D721Med (cell line): ENCODE results near the gene MMP3.

Experiments
- DNase-seq: peaks from one replicate; pipeline ENCODE4 v3.0.0; 2011; ENCODE audit warnings: low spot score; ENCODE audit not compliant: insufficient read length
- FAIRE-seq: peaks from 2 replicates; lab custom pipeline; 2011; peaks lifted over from hg19 to GRCh38; lab: Jason Lieb, UNC
- TF ChIP-seq, protein P1 (sequence below): IDR thresholded peaks from 2 replicates; pipeline ENCODE4 v1.5.1; 2012; ENCODE audit warnings: mild to moderate bottlenecking, control low read depth; ENCODE audit not compliant: insufficient read depth; ENCODE audit errors: missing control alignments

Gene MMP3

GRCh38 chr11:102793677-102794290, 49.6 kb downstream of the MMP3 start:
- TF ChIP-seq, protein P1, sequence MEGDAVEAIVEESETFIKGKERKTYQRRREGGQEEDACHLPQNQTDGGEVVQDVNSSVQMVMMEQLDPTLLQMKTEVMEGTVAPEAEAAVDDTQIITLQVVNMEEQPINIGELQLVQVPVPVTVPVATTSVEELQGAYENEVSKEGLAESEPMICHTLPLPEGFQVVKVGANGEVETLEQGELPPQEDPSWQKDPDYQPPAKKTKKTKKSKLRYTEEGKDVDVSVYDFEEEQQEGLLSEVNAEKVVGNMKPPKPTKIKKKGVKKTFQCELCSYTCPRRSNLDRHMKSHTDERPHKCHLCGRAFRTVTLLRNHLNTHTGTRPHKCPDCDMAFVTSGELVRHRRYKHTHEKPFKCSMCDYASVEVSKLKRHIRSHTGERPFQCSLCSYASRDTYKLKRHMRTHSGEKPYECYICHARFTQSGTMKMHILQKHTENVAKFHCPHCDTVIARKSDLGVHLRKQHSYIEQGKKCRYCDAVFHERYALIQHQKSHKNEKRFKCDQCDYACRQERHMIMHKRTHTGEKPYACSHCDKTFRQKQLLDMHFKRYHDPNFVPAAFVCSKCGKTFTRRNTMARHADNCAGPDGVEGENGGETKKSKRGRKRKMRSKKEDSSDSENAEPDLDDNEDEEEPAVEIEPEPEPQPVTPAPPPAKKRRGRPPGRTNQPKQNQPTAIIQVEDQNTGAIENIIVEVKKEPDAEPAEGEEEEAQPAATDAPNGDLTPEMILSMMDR: no peak
- FAIRE-seq: no peak
- no peak for DNase-seq

- FAIRE-seq: no peak
- TF ChIP-seq, protein P1: no peak
- DNase-seq: no peak
Observed at GRCh38 chr11:102792604-102793003, 50.8 kb downstream of the MMP3 start.

DNA sequence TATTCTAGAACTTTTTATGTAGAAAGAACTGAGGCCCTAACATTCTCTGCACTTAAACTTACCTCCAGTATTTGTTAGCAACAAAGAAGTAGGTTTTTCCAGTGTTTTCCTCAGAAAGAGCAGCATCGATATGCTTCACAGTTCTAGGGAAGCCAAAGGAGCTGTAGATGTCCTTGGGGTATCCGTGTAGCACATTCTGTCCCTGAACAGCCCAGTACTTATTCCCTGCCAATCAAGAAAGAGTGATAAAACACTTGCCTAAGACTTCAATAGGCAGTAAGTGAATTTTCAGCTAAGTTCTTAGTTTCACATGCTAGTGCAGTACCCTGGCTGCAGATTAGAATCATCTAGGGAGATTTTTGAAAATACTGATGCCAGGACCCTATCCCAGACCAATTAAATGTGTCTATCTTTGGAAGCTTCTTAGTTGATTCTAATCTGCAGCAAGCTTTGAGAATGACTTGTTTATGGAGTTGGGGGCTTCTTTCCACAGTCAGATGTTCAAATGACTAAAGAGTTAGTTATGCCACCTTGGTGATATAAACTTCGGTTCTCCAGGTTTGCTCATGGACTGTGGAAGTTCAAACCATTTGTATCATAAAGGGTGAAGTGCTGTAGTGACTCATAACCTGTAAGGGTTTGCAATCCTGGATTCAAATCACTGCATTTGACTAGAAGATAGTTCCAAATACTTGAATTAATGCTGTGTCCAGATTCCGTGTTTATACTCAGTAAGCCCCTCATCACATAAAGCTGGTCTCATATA, 52.0 kb downstream of the MMP3 start:
- FAIRE-seq (no peak), DNase-seq (no peak)
- TF ChIP-seq, protein P1: no peak

DNA sequence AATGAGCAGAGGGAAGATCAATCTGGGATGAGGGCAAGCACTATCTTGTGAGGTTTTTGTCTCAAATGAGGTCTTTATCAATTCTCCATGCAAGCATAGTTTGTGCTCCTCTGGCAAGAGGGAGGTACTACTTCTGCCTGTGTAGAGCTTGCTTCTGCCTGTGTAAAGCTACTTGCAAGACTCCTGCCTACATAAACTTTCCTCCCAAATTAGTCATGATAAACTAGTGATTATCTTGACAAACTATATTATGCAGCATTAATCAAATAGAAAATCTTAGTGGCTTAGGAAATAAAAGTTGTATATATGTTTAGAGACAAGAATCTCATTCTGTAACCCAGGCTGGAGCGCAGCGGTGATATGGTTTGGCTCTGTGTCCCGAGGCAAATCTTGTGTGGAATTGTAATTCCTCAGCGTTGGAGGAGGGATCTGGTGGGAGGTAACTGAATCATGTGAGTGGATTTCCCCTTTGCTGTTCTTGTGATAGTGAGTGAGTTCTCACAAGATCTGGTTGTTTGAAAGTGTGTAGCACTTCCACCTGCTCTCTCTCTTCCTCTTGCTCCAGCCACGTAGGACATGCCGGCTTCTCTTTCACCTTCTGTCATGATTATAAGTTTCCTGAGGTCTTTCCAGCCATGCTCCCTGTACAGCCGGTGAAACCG, 54.9 kb downstream of the MMP3 start:
- FAIRE-seq: no peak
- TF ChIP-seq, protein P1: no peak
- DNase-seq: no peak
